B cell (primary cell): ENCODE results near the gene OST4. TPM values are rescaled to one million over a fixed set of nuclear protein-coding genes. Genes with fewer than 3 reads are reported as not detected.

ENCODE experiments used
- ATAC-seq: fragments of 200-7000 bp; cut with Tn5 transposase; one replicate; pipeline ENCODE4 v1.10.0; 2021; ENCODE audit warnings: low read depth, mild to moderate bottlenecking, moderate number of reproducible peaks, moderate library complexity
- CTCF ChIA-PET: fragments of 350-600 bp; sonication (Branson Sonifier 250); formaldehyde crosslinking; loops from one replicate; lab custom pipeline; 2021; ENCODE audit warnings: antibody characterized with exemption, inconsistent platforms; lab: Charles Lee
- POLR2A ChIA-PET: fragments of 350-600 bp; sonication (Branson Sonifier 250); formaldehyde crosslinking; loops from one replicate; lab custom pipeline; 2021; ENCODE audit warnings: antibody characterized with exemption; lab: Charles Lee
- DNase-seq: peaks from one replicate; pipeline ENCODE4 v3.0.0; 2013
- H2AFZ ChIP-seq: 2 replicates; pipeline ENCODE4 v1.6.1; 2012; ENCODE audit warnings: mild to moderate bottlenecking, low read depth, low read length; ENCODE audit not compliant: insufficient read depth, poor library complexity, severe bottlenecking
- H3K27ac ChIP-seq, 2 donors: 1 replicate in 1 of 2; 2 replicates in 1 of 2; pipeline ENCODE4 v1.5.1; 2012 to 2013; ENCODE audit warnings: low read length in 2 of 2, mild to moderate bottlenecking in 2 of 2, moderate library complexity in 1 of 2
- H3K27me3 ChIP-seq, 4 experiments: fragments of 200-600 bp in 1 of 4; sonication (generic) in 1 of 4; replicated peaks in 1 of 4; 1 replicate in 2 of 4; 2 replicates in 2 of 4; pipeline versions ENCODE4 v1.6.1 to v1.7.0; 2013 to 2016; ENCODE audit warnings: low read length in 3 of 4, mild to moderate bottlenecking in 2 of 4, mixed read lengths in 1 of 4, moderate library complexity in 1 of 4; ENCODE audit not compliant: insufficient read depth in 4 of 4, control insufficient read depth in 3 of 4; ENCODE audit errors: control extremely low read depth in 1 of 4
- H3K36me3 ChIP-seq, 2 experiments: replicated peaks in 1 of 2; 1 replicate in 1 of 2; 2 replicates in 1 of 2; pipeline versions ENCODE4 v1.6.1 to v1.7.1; 2013; ENCODE audit warnings: low read length in 1 of 2; ENCODE audit not compliant: insufficient read depth in 2 of 2, control insufficient read depth in 1 of 2; ENCODE audit errors: control extremely low read depth in 1 of 2, extremely low read depth in 1 of 2
- H3K4me1 ChIP-seq, 2 donors: fragments of 200-600 bp in 1 of 2; sonication (generic) in 1 of 2; 1 replicate in 1 of 2; 2 replicates in 1 of 2; pipeline versions ENCODE4 v1.5.1 to v1.6.1; 2013 to 2017; ENCODE audit warnings: low read length in 2 of 2; ENCODE audit not compliant: control insufficient read depth in 2 of 2, insufficient read depth in 2 of 2
- H3K4me2 ChIP-seq: replicated peaks from 2 replicates; pipeline ENCODE3; 2012; ENCODE audit warnings: mild to moderate bottlenecking, low read depth, low read length; ENCODE audit not compliant: poor library complexity, severe bottlenecking
- H3K4me3 ChIP-seq, 5 experiments: fragments of 200-600 bp in 1 of 5; sonication (generic) in 1 of 5; 1 replicate in 3 of 5; 2 replicates in 2 of 5; pipeline versions ENCODE4 v1.5.1 to v1.7.0; 2011 to 2016; ENCODE audit warnings: low read length in 4 of 5, mild to moderate bottlenecking in 4 of 5, low read depth in 2 of 5, control low read depth in 1 of 5, moderate library complexity in 1 of 5; ENCODE audit not compliant: insufficient read depth in 1 of 5; ENCODE audit errors: control extremely low read depth in 1 of 5, extremely low read depth in 1 of 5
- H3K79me2 ChIP-seq: fragments of 200-600 bp; sonication (generic); one replicate; pipeline ENCODE4 v1.6.0; 2016; ENCODE audit warnings: low read length; ENCODE audit not compliant: control insufficient read depth, insufficient read depth
- H3K9ac ChIP-seq: fragments of 200-600 bp; sonication (generic); 2 replicates; pipeline ENCODE4 v1.6.1; 2017; ENCODE audit warnings: mild to moderate bottlenecking, low read length, moderate library complexity
- H3K9me3 ChIP-seq, 3 donors: one replicate each; pipeline versions ENCODE4 v1.6.1 to v1.7.1; 2013; ENCODE audit warnings: low read length in 2 of 3; ENCODE audit not compliant: control insufficient read depth in 2 of 3, insufficient read depth in 1 of 3; ENCODE audit errors: control extremely low read depth in 1 of 3
- H4K20me1 ChIP-seq: 2 replicates; pipeline ENCODE4 v1.6.0; 2012; ENCODE audit warnings: mild to moderate bottlenecking, low read length; ENCODE audit not compliant: insufficient read depth, control insufficient read depth, poor library complexity, severe bottlenecking
- H3K27ac Mint-ChIP-seq: one replicate; pipeline ENCODE4 v1.8.0; 2021; ENCODE audit warnings: mixed read lengths
- H3K27me3 Mint-ChIP-seq: one replicate; pipeline ENCODE4 v1.8.0; 2021; ENCODE audit warnings: mixed read lengths
- H3K4me1 Mint-ChIP-seq: one replicate; pipeline ENCODE4 v1.8.0; 2021; ENCODE audit warnings: mixed read lengths
- H3K4me3 Mint-ChIP-seq: one replicate; pipeline ENCODE4 v1.8.0; 2021; ENCODE audit warnings: mixed read lengths
- H3K9me3 Mint-ChIP-seq: one replicate; pipeline ENCODE4 v1.8.0; 2022; ENCODE audit warnings: mixed read lengths; ENCODE audit not compliant: insufficient read depth
- CTCF ChIP-seq: fragments of 200-600 bp; IDR thresholded peaks from one replicate; pipeline ENCODE4 v1.8.0; 2022; ENCODE audit warnings: antibody characterized with exemption, mild to moderate bottlenecking
- EZH2 ChIP-seq: IDR thresholded peaks from 2 replicates; pipeline ENCODE4 v1.6.1; 2012; ENCODE audit warnings: borderline replicate concordance, low read depth, mild to moderate bottlenecking, moderate library complexity, low read length; ENCODE audit not compliant: insufficient read depth, poor library complexity, severe bottlenecking
- WGBS: methylation state at CpG from one replicate; pipeline ENCODE4 v1.1.5; 2013; ENCODE audit warnings: missing lambda C conversion rate; ENCODE audit not compliant: insufficient coverage; 5-methylcytosine and 5-hydroxymethylcytosine counted together
- intact Hi-C: fragments of 100-400 bp; cut with micrococcal nuclease; formaldehyde crosslinking; loops from one replicate; pipeline ENCODE4 v1.10.0; 2022
- polyA plus RNA-seq: library from polyadenylated mRNA; depleted of rRNA; stranded (reverse); fragments of >200 nt; gene quantifications from 2 replicates; pipeline ENCODE4 v1.2.3, GENCODE V29; 2012
- total RNA-seq, 2 donors: library from RNA; stranded (reverse); fragments of 120-200 nt in 1 of 2; gene quantifications; 1 replicate in 1 of 2; 2 replicates in 1 of 2; pipeline versions ENCODE4 v1.2.3 to v1.2.4, GENCODE V29; 2013 to 2022

OST4 gene
- total and polyA plus RNA-seq, 2 donors (not counting 1 experiment from before 2014, with no cell fraction given): 195 to 257 TPM

GRCh38 chr2:27094353-27094984 is 23.0 kb upstream of the OST4 start:
- no peaks in the 10 kb centered on the region for H3K36me3 ChIP-seq
- no peak overlapping the region for H3K4me3 ChIP-seq
- H3K27me3 ChIP-seq: no peaks in the 10 kb centered on the region
- TF ChIP-seq CTCF (no peak), EZH2 (no peak)
- DNase-seq: no peak
- H3K79me2 ChIP-seq: no peaks in the 10 kb centered on the region
- H4K20me1 ChIP-seq: no peaks in the 10 kb centered on the region
- ChIA-PET CTCF (interaction anchor here (0.8 to 8.8 kb wide), 4 partner anchors 12 to 209 kb away, joined by 3 to 143 read pairs (median 4); partner anchors contain the start of gene TRIM54), POLR2A (no interaction called here)
- no peak for ATAC-seq
- H3K4me3 Mint-ChIP-seq: no peak overlapping the region
- no peak overlapping the region for H2AFZ ChIP-seq
- no peaks in the 10 kb centered on the region for H3K9me3 Mint-ChIP-seq
- H3K4me1 ChIP-seq: peaks cover 6 to 9% of the 10 kb centered on the region in 2 donors
- H3K27me3 Mint-ChIP-seq: no peaks in the 10 kb centered on the region
- H3K4me1 Mint-ChIP-seq: peaks cover 11% of the 10 kb centered on the region
- H3K9ac ChIP-seq: no peak overlapping the region
- intact Hi-C loops: no loop called here
- H3K9me3 ChIP-seq: no peaks in the 10 kb centered on the region
- H3K27ac ChIP-seq: no peak overlapping the region
- 96% methylated on average over 22 of the region's 24 CpGs for WGBS
- no peak overlapping the region for H3K4me2 ChIP-seq
- no peak overlapping the region for H3K27ac Mint-ChIP-seq
